ENCODE results near the gene SKOR1. TPM values are rescaled to one million over a fixed set of nuclear protein-coding genes. Genes with fewer than 3 reads are reported as not detected.
A peak's percentile ranks its signal among the peaks of the same experiment; 100 is the strongest.

Gene SKOR1
- total and polyA plus RNA-seq, 2 of the 13 experiments (the other 11 are each of a cell fraction or from before 2014, with no cell fraction given), result 0.09 to 0.11 TPM

- no peak for TF ChIP-seq U2AF2 (IDR thresholded peaks at IDR 0.05; ENCODE audit: low read depth, low read length)
- TF ChIP-seq TFE3 (CRISPR knock-in tag; IDR thresholded peaks at IDR 0.05), result peak; percentile 93
- peak; percentile 34; the same call in 1 of the 2 replicates for TF ChIP-seq GATA4 (IDR thresholded peaks at IDR 0.05; ENCODE audit: borderline replicate concordance, low read depth)
- no peak for TF ChIP-seq ZNF562 (CRISPR knock-in tag; IDR thresholded peaks at IDR 0.05; ENCODE audit: borderline replicate concordance)
- no peak; the same call in 1 of the 2 replicates for TF ChIP-seq ATF7-NPFF (CRISPR knock-in tag; IDR thresholded peaks at IDR 0.05; ENCODE audit: low read depth)
- 0 out of 2 replicates have a peak, but pooled peaks have one; percentile 46 for TF ChIP-seq SAFB2 (CRISPR knock-in tag; IDR thresholded peaks at IDR 0.05; ENCODE audit: borderline replicate concordance, low read depth)
- TF ChIP-seq ZNF775 (CRISPR knock-in tag; IDR thresholded peaks at IDR 0.05; ENCODE audit: borderline replicate concordance), result peak; percentile 32; the same call in 1 of the 2 replicates
- TF ChIP-seq DMTF1 (CRISPR knock-in tag; IDR thresholded peaks at IDR 0.05), result no peak
- TF ChIP-seq ZNF501 (CRISPR knock-in tag; IDR thresholded peaks at IDR 0.05), result peak; percentile 62
- TF ChIP-seq GMEB1 (CRISPR knock-in tag; IDR thresholded peaks at IDR 0.05; ENCODE audit: borderline replicate concordance), result peak; percentile 77; the same call in 1 of the 2 replicates
- TF ChIP-seq NONO (IDR thresholded peaks at IDR 0.05), result no peak
- TF ChIP-seq NONO (CRISPR knock-in tag; conservative IDR thresholded peaks at IDR 0.05), result peak; percentile 56
- no peak for TF ChIP-seq SMARCC2 (IDR thresholded peaks at IDR 0.05)
- peak; percentile 66; the same call in 1 of the 2 replicates for TF ChIP-seq PITX1 (CRISPR knock-in tag; IDR thresholded peaks at IDR 0.05)
- no peak for TF ChIP-seq NR2F1 (CRISPR knock-in tag; IDR thresholded peaks at IDR 0.05)
- 0 out of 2 replicates have a peak, but pooled peaks have one; percentile 45 for TF ChIP-seq NFE2L1 (CRISPR knock-in tag; IDR thresholded peaks at IDR 0.05; ENCODE audit: borderline replicate concordance)
- TF ChIP-seq HDAC1 (CRISPR knock-in tag; IDR thresholded peaks at IDR 0.05), result peak; percentile 65; the same call in 1 of the 2 replicates
- peak; percentile 6; the same call in 1 of the 2 replicates for TF ChIP-seq ZNF12 (CRISPR knock-in tag; IDR thresholded peaks at IDR 0.05)
- TF ChIP-seq MAFG (CRISPR knock-in tag; IDR thresholded peaks at IDR 0.05), result no peak
- no peak for TF ChIP-seq ZNF33B (CRISPR knock-in tag; IDR thresholded peaks at IDR 0.05)
- peak; percentile 63 for TF ChIP-seq ZFX (CRISPR knock-in tag; IDR thresholded peaks at IDR 0.05; ENCODE audit: low read depth)
- TF ChIP-seq ZMAT3 (CRISPR knock-in tag; conservative IDR thresholded peaks at IDR 0.05), result 0 out of 2 replicates have a peak, but pooled peaks have one; percentile 12
- TF ChIP-seq ZMAT5 (CRISPR knock-in tag; IDR thresholded peaks at IDR 0.05; ENCODE audit: borderline replicate concordance, low read depth), result no peak
- TF ChIP-seq AKAP8 (CRISPR knock-in tag; IDR thresholded peaks at IDR 0.05), result 0 out of 2 replicates have a peak, but pooled peaks have one; percentile 65
Observed at GRCh38 chr15:67839929-67840748, 14.8 kb downstream of the SKOR1 start, which contains the start of gene RNU6-1 (continued).

Measured in HepG2 (cell line).